ENCODE results near the gene SRA1.

SRA1 gene

GRCh38 chr5:140570058-140570457 is 12.8 kb upstream of the SRA1 start:
- DNase-seq, result no peak

- no peak for DNase-seq
Measured at GRCh38 chr5:140569197-140569596, 11.9 kb upstream of the SRA1 start.

GRCh38 chr5:140568443-140569063 is 11.3 kb upstream of the SRA1 start:
- DNase-seq, result no peak

- DNase-seq, result no peak
Measured at GRCh38 chr5:140567871-140568270, 10.6 kb upstream of the SRA1 start.

GRCh38 chr5:140567136-140567818 is 10.0 kb upstream of the SRA1 start:
- DNase-seq, result no peak

- no peak for DNase-seq
Measured at GRCh38 chr5:140566665-140567064, 9.4 kb upstream of the SRA1 start.

GRCh38 chr5:140565780-140566095 is 8.5 kb upstream of the SRA1 start:
- DNase-seq, result no peak

GRCh38 chr5:140565024-140565779 is 7.9 kb upstream of the SRA1 start:
- DNase-seq, result peak; percentile 28

GRCh38 chr5:140564196-140565023 is 7.1 kb upstream of the SRA1 start, which contains the start of the genes APBB3 and SLC35A4:
APBB3 (minus strand) TSS chr5:140564598; CDS start chr5:140564245, 353 bp downstream.
SLC35A4 (plus strand) TSS chr5:140564828; CDS start chr5:140567170, 2,342 bp downstream.
- DNase-seq, result peak; percentile 99

- no peak for DNase-seq
Measured at GRCh38 chr5:140563596-140563995, 6.3 kb upstream of the SRA1 start.

- DNase-seq, result no peak
Measured at GRCh38 chr5:140561753-140562523, 4.7 kb upstream of the SRA1 start.

GRCh38 chr5:140560227-140560626 is 3.0 kb upstream of the SRA1 start:
- no peak for DNase-seq

- DNase-seq, result no peak
Measured at GRCh38 chr5:140558542-140558941, 1.3 kb upstream of the SRA1 start.

- no peak for DNase-seq
Measured at GRCh38 chr5:140557965-140558364, 692 bp upstream of the SRA1 start.

GRCh38 chr5:140556438-140556837 is 835 bp downstream of the SRA1 start:
- DNase-seq, result no peak

- no peak for DNase-seq
Measured at GRCh38 chr5:140555747-140556312, 1.4 kb downstream of the SRA1 start.

- peak; percentile 64 for DNase-seq
Measured at GRCh38 chr5:140554454-140554853, 2.8 kb downstream of the SRA1 start.

- peak; percentile 35 for DNase-seq
Measured at GRCh38 chr5:140553657-140554056, 3.6 kb downstream of the SRA1 start.

GRCh38 chr5:140551872-140552271 is 5.4 kb downstream of the SRA1 start:
- DNase-seq, result no peak

GRCh38 chr5:140550147-140551079 is 6.9 kb downstream of the SRA1 start:
- no peak for DNase-seq
